Stimulated activated CD8-positive, alpha-beta memory T cell treated with anti-CD3 and anti-CD28 coated beads, Interleukin-7, amount 100 ng/mL, for 4 hours (primary cell): Measurements from ENCODE around the gene ADAMTS20.
A peak's percentile ranks its signal among the peaks of the same experiment; 100 is the strongest.

ENCODE experiments used
- DNase-seq, 2 donors: peaks; one replicate each; pipeline ENCODE4 v3.0.0-alpha.2; 2020; ENCODE audit warnings: low read depth in 2 of 2

ADAMTS20 gene

GRCh38 chr12:43480591-43480990 is 71.4 kb downstream of the ADAMTS20 start:
- no peak for DNase-seq

GRCh38 chr12:43462741-43463140 is 89.3 kb downstream of the ADAMTS20 start:
- no peak for DNase-seq

GRCh38 chr12:43462080-43462479 is 89.9 kb downstream of the ADAMTS20 start:
- no peak for DNase-seq

- no peak for DNase-seq
Measured at GRCh38 chr12:43459285-43459684, 92.7 kb downstream of the ADAMTS20 start.

- no peak for DNase-seq
Measured at GRCh38 chr12:43453761-43454160, 98.2 kb downstream of the ADAMTS20 start.

GRCh38 chr12:43444940-43445564 is 107.0 kb downstream of the ADAMTS20 start:
- DNase-seq = peak in 1 of 2 donors; percentile 2

GRCh38 chr12:43436597-43436996 is 115.4 kb downstream of the ADAMTS20 start:
- no peak for DNase-seq

GRCh38 chr12:43434614-43435013 is 117.4 kb downstream of the ADAMTS20 start:
- DNase-seq = no peak

- no peak for DNase-seq
Measured at GRCh38 chr12:43428088-43428600, 123.9 kb downstream of the ADAMTS20 start.

- no peak for DNase-seq
Measured at GRCh38 chr12:43425361-43425760, 126.6 kb downstream of the ADAMTS20 start.

- no peak for DNase-seq
Measured at GRCh38 chr12:43416981-43417380, 135.0 kb downstream of the ADAMTS20 start.

GRCh38 chr12:43407816-43408645 is 144.0 kb downstream of the ADAMTS20 start:
- no peak for DNase-seq

GRCh38 chr12:43406801-43407200 is 145.2 kb downstream of the ADAMTS20 start:
- no peak for DNase-seq

GRCh38 chr12:43402436-43402835 is 149.6 kb downstream of the ADAMTS20 start:
- no peak for DNase-seq

- DNase-seq = no peak
Measured at GRCh38 chr12:43401096-43401495, 150.9 kb downstream of the ADAMTS20 start.

- no peak for DNase-seq
Measured at GRCh38 chr12:43396671-43397070, 155.3 kb downstream of the ADAMTS20 start.

- no peak for DNase-seq
Measured at GRCh38 chr12:43392116-43392515, 159.9 kb downstream of the ADAMTS20 start.

GRCh38 chr12:43381879-43382278 is 170.1 kb downstream of the ADAMTS20 start:
- DNase-seq = no peak

GRCh38 chr12:43378448-43378847 is 173.6 kb downstream of the ADAMTS20 start:
- no peak for DNase-seq

GRCh38 chr12:43370263-43370662 is 181.7 kb downstream of the ADAMTS20 start:
- no peak for DNase-seq

GRCh38 chr12:43362910-43363694 is 188.9 kb downstream of the ADAMTS20 start:
- DNase-seq = no peak

GRCh38 chr12:43361031-43361710 is 190.8 kb downstream of the ADAMTS20 start:
- no peak for DNase-seq
